GM12872 (cell line): ENCODE results near the gene MAB21L3.

Experiments
- TF ChIP-seq, protein P1 (sequence below): IDR thresholded peaks from 3 replicates; pipeline ENCODE4 v1.5.1; 2011; ENCODE audit warnings: low read depth, mild to moderate bottlenecking, low read length, moderate library complexity; ENCODE audit not compliant: insufficient read depth

The MAB21L3 gene

DNA sequence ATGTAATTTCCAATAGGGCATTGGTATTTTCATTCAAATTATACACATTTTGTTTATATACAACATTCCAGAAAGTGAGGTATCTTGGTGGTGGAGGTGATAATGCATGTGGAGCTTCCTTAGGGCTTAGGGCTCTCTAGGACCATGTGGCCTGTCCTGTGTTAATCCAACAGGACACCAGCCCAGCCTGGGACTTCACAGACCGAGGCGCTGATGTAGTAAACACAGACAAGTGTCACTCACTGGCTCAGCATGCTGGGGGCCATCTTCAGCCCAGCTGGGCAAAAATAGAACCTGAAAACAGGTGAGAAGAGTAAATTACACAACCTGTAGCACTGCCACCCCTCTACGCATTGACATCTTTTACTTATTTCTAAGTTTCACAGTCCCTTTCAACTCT lies 66.7 kb downstream of the MAB21L3 start:
- TF ChIP-seq, protein P1, sequence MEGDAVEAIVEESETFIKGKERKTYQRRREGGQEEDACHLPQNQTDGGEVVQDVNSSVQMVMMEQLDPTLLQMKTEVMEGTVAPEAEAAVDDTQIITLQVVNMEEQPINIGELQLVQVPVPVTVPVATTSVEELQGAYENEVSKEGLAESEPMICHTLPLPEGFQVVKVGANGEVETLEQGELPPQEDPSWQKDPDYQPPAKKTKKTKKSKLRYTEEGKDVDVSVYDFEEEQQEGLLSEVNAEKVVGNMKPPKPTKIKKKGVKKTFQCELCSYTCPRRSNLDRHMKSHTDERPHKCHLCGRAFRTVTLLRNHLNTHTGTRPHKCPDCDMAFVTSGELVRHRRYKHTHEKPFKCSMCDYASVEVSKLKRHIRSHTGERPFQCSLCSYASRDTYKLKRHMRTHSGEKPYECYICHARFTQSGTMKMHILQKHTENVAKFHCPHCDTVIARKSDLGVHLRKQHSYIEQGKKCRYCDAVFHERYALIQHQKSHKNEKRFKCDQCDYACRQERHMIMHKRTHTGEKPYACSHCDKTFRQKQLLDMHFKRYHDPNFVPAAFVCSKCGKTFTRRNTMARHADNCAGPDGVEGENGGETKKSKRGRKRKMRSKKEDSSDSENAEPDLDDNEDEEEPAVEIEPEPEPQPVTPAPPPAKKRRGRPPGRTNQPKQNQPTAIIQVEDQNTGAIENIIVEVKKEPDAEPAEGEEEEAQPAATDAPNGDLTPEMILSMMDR: no peak

DNA sequence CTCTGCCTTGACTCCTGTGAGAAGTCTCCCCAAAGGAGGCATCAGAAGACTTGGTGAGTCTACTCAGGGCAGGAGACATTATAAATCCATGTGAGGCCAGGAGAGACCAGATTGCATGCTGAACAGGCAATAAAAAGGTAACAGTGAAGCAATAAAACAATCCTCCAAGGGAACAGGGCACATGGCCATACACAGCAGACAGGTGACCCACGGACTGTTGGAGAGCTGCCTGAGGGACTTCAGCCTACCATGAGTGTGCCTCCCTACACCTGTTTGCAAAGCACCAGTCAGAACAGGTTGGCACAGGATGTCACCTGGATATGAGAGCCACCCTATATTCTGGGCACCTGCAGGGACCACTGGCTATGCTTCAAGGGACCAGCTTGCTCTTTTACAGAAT lies 67.6 kb downstream of the MAB21L3 start:
- TF ChIP-seq, protein P1: no peak

DNA sequence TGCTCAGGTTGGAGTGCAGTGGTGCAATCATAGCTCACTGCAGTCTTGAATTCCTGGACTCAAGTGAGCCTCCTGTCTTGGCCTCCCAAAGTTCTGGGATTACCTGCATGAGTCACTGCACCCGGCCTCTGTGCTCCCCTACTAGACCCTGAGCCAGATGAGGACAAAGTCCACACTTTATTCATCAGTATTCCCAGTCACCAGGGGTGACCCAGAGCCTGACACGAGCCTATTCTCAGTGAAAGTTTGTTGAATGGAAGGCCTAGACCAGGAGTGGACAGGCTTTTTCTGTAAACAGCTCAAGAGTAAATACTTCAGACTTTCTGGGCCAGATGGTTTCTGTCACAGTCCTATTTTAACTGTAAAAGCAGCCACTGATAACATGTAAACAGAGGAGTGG lies 68.2 kb downstream of the MAB21L3 start:
- TF ChIP-seq, protein P1: no peak

DNA sequence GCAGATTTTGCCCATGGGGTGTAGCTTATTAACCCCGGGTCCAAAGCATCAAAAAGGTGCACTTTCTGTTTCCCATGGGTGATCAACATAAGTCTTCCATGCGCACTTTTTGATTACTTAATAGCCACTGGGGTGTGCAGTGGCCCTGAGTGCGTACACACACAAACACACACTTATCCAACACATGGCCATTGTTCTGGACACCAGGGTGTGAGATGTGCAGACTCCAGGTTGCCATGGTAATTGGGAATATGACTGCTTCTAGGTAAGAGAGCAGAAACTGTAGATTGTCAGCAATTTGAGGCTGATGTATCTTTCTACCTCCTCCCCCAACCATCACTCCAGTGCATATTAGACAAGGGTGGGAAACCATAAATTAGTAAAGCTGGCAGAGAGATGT lies 68.8 kb downstream of the MAB21L3 start:
- TF ChIP-seq, protein P1: no peak

DNA sequence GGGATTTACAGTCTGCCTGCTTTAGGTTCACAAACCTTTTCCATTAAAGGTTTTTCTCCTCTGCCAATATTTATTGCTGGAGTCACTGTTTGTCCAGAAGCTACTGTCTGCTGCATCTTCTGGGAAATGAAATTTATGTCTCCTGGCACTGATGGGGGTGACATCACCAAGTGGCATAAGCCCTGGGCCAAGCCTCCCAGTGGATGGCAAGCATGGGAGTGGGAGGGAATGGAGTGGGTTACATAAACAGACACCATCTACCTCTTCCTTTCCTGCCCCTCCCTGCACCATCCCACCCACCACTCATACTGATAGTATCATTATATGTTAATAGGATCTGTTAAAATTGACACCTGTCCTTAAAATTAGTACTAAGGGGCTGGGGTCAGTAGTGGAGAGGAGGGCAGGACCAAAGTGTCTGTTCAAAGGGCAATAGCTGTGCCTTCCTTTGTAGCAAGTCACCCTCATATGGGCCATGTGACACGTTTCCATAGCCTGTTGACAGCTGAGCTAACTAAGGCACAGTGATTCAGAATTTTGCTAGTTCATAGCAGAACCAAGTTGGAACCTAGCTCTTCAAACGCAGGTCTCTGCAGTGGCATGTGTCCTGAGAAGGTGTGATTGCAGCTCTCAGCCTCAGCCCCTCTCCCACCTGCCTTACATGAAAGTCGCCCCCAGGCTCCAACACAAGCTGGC lies 71.0 kb downstream of the MAB21L3 start:
- TF ChIP-seq, protein P1: no peak
